Central memory CD4-positive, alpha-beta T cell (primary cell): ENCODE data around the gene MEGF6.
"Not testable (repeated sequence)": the region's sequence is repeated elsewhere in the genome, so short reads cannot be mapped to it uniquely, and the experiment has no call there.

Experiments
- DNase-seq: peaks from one replicate; pipeline ENCODE4 v3.0.0; 2022

Gene MEGF6

GRCh38 chr1:3626025-3626424 is 14.7 kb upstream of the MEGF6 start:
- DNase-seq, result no peak

- peak; percentile 35 for DNase-seq
Observed at GRCh38 chr1:3625151-3625907, 14.0 kb upstream of the MEGF6 start.

- peak; percentile 98 for DNase-seq
Observed at GRCh38 chr1:3624200-3625136, 13.2 kb upstream of the MEGF6 start, which contains the start of gene TPRG1L. TSS of gene TPRG1L (plus strand) at chr1:3625015. CDS start at chr1:3625073, 58 bp downstream.

GRCh38 chr1:3623441-3624199 is 12.3 kb upstream of the MEGF6 start:
- no peak for DNase-seq

GRCh38 chr1:3622102-3622501 is 10.8 kb upstream of the MEGF6 start:
- DNase-seq, result not testable (repeated sequence)

GRCh38 chr1:3621151-3621671 is 9.9 kb upstream of the MEGF6 start:
- DNase-seq, result not testable (repeated sequence)

GRCh38 chr1:3620708-3621107 is 9.4 kb upstream of the MEGF6 start:
- no peak for DNase-seq

- DNase-seq, result peak; percentile 67
Observed at GRCh38 chr1:3618881-3619671, 7.8 kb upstream of the MEGF6 start.

GRCh38 chr1:3618531-3618880 is 7.2 kb upstream of the MEGF6 start:
- DNase-seq, result no peak

- DNase-seq, result no peak
Observed at GRCh38 chr1:3617806-3618345, 6.6 kb upstream of the MEGF6 start.

- DNase-seq, result no peak
Observed at GRCh38 chr1:3616861-3617260, 5.6 kb upstream of the MEGF6 start.

- DNase-seq, result no peak
Observed at GRCh38 chr1:3614755-3615742, 3.7 kb upstream of the MEGF6 start.

- DNase-seq, result no peak
Observed at GRCh38 chr1:3612123-3612522, 815 bp upstream of the MEGF6 start.

GRCh38 chr1:3610527-3611169 is 660 bp downstream of the MEGF6 start:
- DNase-seq, result no peak

GRCh38 chr1:3609769-3610526 is 1.4 kb downstream of the MEGF6 start:
- DNase-seq, result no peak

- no peak for DNase-seq
Observed at GRCh38 chr1:3609016-3609768, 2.1 kb downstream of the MEGF6 start.

- no peak for DNase-seq
Observed at GRCh38 chr1:3608154-3608553, 3.2 kb downstream of the MEGF6 start.

- no peak for DNase-seq
Observed at GRCh38 chr1:3607703-3608065, 3.6 kb downstream of the MEGF6 start.
